CD14-positive monocyte (primary cell): Measurements from ENCODE around the gene TBL1XR1. TPM values are rescaled to one million over a fixed set of nuclear protein-coding genes. Genes with fewer than 3 reads are reported as not detected.
A peak's percentile ranks its signal among the peaks of the same experiment; 100 is the strongest.

Source experiments
- DNase-seq, 3 donors: peaks; one replicate each; pipeline ENCODE4 v3.0.0-alpha.2; 2011 to 2022
- H2AFZ ChIP-seq: 2 replicates; pipeline ENCODE4 v1.6.0; 2012; ENCODE audit warnings: mild to moderate bottlenecking, low read depth, low read length, inconsistent platforms; ENCODE audit not compliant: insufficient read depth, poor library complexity, severe bottlenecking
- H3K27ac ChIP-seq, 2 donors: 1 replicate in 1 of 2; 2 replicates in 1 of 2; pipeline ENCODE4 v1.5.1; 2012 to 2013; ENCODE audit warnings: low read length in 2 of 2, control low read depth in 1 of 2, inconsistent platforms in 1 of 2, low read depth in 1 of 2, mild to moderate bottlenecking in 1 of 2
- H3K27me3 ChIP-seq, 2 donors: one replicate each; pipeline versions ENCODE4 v1.6.0 to v1.6.1; 2011 to 2013; ENCODE audit warnings: low read length in 2 of 2; ENCODE audit not compliant: control insufficient read depth in 2 of 2, insufficient read depth in 2 of 2
- H3K36me3 ChIP-seq, 2 donors: replicated peaks in 1 of 2; 1 replicate in 1 of 2; 2 replicates in 1 of 2; pipeline versions ENCODE4 v1.5.1 to v1.6.1; 2012 to 2013; ENCODE audit warnings: low read length in 2 of 2, control low read depth in 1 of 2, inconsistent platforms in 1 of 2, mild to moderate bottlenecking in 1 of 2; ENCODE audit not compliant: insufficient read depth in 2 of 2, control insufficient read depth in 1 of 2
- H3K4me1 ChIP-seq, 2 donors: 1 replicate in 1 of 2; 2 replicates in 1 of 2; pipeline versions ENCODE4 v1.5.1 to v1.6.1; 2012 to 2013; ENCODE audit warnings: low read length in 2 of 2, control low read depth in 1 of 2, inconsistent platforms in 1 of 2, mild to moderate bottlenecking in 1 of 2, moderate library complexity in 1 of 2; ENCODE audit not compliant: insufficient read depth in 2 of 2, control insufficient read depth in 1 of 2
- H3K4me2 ChIP-seq: replicated peaks from 2 replicates; pipeline ENCODE3; 2012; ENCODE audit warnings: low read length, moderate library complexity, mild to moderate bottlenecking; ENCODE audit not compliant: poor library complexity, severe bottlenecking; ENCODE audit errors: extremely low read depth
- H3K4me3 ChIP-seq, 3 experiments: fragments of 200-600 bp in 1 of 3; sonication (generic) in 1 of 3; replicated peaks in 1 of 3; 1 replicate in 2 of 3; 2 replicates in 1 of 3; pipeline ENCODE4 v1.5.1; 2011 to 2013; ENCODE audit warnings: low read length in 3 of 3, mild to moderate bottlenecking in 3 of 3, control low read depth in 2 of 3, low read depth in 2 of 3, inconsistent platforms in 1 of 3, moderate library complexity in 1 of 3
- H3K79me2 ChIP-seq: 2 replicates; pipeline ENCODE4 v1.6.0; 2012; ENCODE audit warnings: mild to moderate bottlenecking, control low read depth, inconsistent platforms, low read length, moderate library complexity; ENCODE audit not compliant: insufficient read depth
- H3K9ac ChIP-seq: 2 replicates; pipeline ENCODE4 v1.6.0; 2017; ENCODE audit warnings: low read length, mild to moderate bottlenecking; ENCODE audit not compliant: insufficient read depth, poor library complexity, severe bottlenecking
- H3K9me3 ChIP-seq, 2 donors: replicated peaks in 1 of 2; 1 replicate in 1 of 2; 2 replicates in 1 of 2; pipeline versions ENCODE4 v1.5.1 to v1.6.1; 2012 to 2013; ENCODE audit warnings: low read length in 2 of 2, control low read depth in 1 of 2; ENCODE audit not compliant: control insufficient read depth in 1 of 2, insufficient read depth in 1 of 2
- H4K20me1 ChIP-seq: 2 replicates; pipeline ENCODE4 v1.6.0; 2012; ENCODE audit warnings: mild to moderate bottlenecking, low read length, control low read depth, moderate library complexity; ENCODE audit not compliant: insufficient read depth
- H3K27ac Mint-ChIP-seq, 7 donors: one replicate each; pipeline ENCODE4 v1.8.0; 2020; ENCODE audit warnings: mild to moderate bottlenecking in 7 of 7, mixed read lengths in 7 of 7, moderate library complexity in 6 of 7, inconsistent platforms in 2 of 7
- H3K27me3 Mint-ChIP-seq, 3 donors: one replicate each; pipeline ENCODE4 v1.8.0; 2021 to 2022; ENCODE audit warnings: low read depth in 3 of 3, mild to moderate bottlenecking in 3 of 3, mixed read lengths in 3 of 3, moderate library complexity in 3 of 3, inconsistent platforms in 1 of 3
- H3K36me3 Mint-ChIP-seq, 2 donors: one replicate each; pipeline ENCODE4 v1.8.0; 2020; ENCODE audit warnings: mixed read lengths in 2 of 2, inconsistent platforms in 1 of 2, mild to moderate bottlenecking in 1 of 2
- H3K4me1 Mint-ChIP-seq: one replicate; pipeline ENCODE4 v1.8.0; 2020; ENCODE audit warnings: mild to moderate bottlenecking, mixed read lengths
- H3K4me3 Mint-ChIP-seq, 2 donors: one replicate each; pipeline ENCODE4 v1.8.0; 2020; ENCODE audit warnings: mild to moderate bottlenecking in 2 of 2, mixed read lengths in 2 of 2, moderate library complexity in 1 of 2
- H3K9me3 Mint-ChIP-seq, 7 donors: one replicate each; pipeline ENCODE4 v1.8.0; 2020 to 2022; ENCODE audit warnings: mixed read lengths in 7 of 7, mild to moderate bottlenecking in 6 of 7, moderate library complexity in 6 of 7, inconsistent platforms in 2 of 7
- WGBS: methylation state at CpG from one replicate; pipeline ENCODE4 v1.1.5; 2013; ENCODE audit warnings: missing lambda C conversion rate; ENCODE audit not compliant: insufficient coverage; 5-methylcytosine and 5-hydroxymethylcytosine counted together
- intact Hi-C, 2 donors: fragments of 100-400 bp; cut with micrococcal nuclease; formaldehyde crosslinking; loops; one replicate each; pipeline versions ENCODE4 v1.15.0 to v1.15.1; 2023
- polyA plus RNA-seq, 3 donors: library from polyadenylated mRNA; depleted of rRNA in 1 of 3; unstranded in 2 of 3; stranded (reverse) in 1 of 3; fragments of 300-500 nt in 2 of 3; fragments of >200 nt in 1 of 3; fragmentation: Illumina TruSeq in 2 of 3; gene quantifications; 1 replicate in 2 of 3; 2 replicates in 1 of 3; pipeline ENCODE4 v1.2.3, GENCODE V29; 2012 to 2021
- TF ChIP-seq, protein P1 (sequence below): fragments of 200-600 bp; IDR thresholded peaks from one replicate; pipeline ENCODE4 v1.8.0; 2022; ENCODE audit warnings: antibody characterized with exemption, mild to moderate bottlenecking

Gene TBL1XR1
- polyA plus RNA-seq, 3 donors: 10.2 to 20.4 (median 18.3) TPM

DNA sequence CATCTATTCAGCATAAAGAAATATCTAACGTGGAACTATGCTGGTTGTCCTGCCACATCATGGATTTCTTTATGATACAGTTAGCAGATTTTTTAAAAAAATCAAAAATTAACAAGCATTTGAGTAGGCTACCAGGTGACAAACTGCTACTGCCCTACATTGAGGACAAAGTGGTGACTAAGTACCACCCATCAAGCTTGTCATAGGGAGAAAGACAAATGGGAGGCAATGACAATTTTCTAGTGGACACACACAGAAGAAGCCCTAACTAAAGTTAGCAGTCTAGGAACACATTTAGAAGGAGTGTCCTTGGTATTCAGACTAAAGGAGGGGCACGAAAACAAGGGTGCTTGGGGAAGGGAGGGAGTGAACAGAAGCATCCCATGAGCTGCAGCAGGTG, 131.2 kb downstream of the TBL1XR1 start:
- H3K4me1 Mint-ChIP-seq: peaks cover 8% of the 10 kb centered on the region
- Histone ChIP-seq H3K4me3 (no peak overlapping the region), H3K27me3 (no peaks in the 10 kb centered on the region), H2AFZ (no peak overlapping the region), H3K4me1 (no peaks in the 10 kb centered on the region), H3K79me2 (peaks cover 94% of the 10 kb centered on the region), H3K9me3 (no peaks in the 10 kb centered on the region), H4K20me1 (peaks cover 63% of the 10 kb centered on the region), H3K27ac (no peak overlapping the region), H3K36me3 (no peaks in the 10 kb centered on the region), H3K9ac (no peak overlapping the region), H3K4me2 (no peak overlapping the region)
- intact Hi-C loops: no loop called here
- H3K9me3 Mint-ChIP-seq: no peaks in the 10 kb centered on the region
- DNase-seq: no peak
- no CpG with 5 or more reads among the region's 2 CpGs for WGBS
- H3K27ac Mint-ChIP-seq: peak overlapping the region in 4 of 7 donors; percentile 3 to 33 (median 10)
- TF ChIP-seq, protein P1, sequence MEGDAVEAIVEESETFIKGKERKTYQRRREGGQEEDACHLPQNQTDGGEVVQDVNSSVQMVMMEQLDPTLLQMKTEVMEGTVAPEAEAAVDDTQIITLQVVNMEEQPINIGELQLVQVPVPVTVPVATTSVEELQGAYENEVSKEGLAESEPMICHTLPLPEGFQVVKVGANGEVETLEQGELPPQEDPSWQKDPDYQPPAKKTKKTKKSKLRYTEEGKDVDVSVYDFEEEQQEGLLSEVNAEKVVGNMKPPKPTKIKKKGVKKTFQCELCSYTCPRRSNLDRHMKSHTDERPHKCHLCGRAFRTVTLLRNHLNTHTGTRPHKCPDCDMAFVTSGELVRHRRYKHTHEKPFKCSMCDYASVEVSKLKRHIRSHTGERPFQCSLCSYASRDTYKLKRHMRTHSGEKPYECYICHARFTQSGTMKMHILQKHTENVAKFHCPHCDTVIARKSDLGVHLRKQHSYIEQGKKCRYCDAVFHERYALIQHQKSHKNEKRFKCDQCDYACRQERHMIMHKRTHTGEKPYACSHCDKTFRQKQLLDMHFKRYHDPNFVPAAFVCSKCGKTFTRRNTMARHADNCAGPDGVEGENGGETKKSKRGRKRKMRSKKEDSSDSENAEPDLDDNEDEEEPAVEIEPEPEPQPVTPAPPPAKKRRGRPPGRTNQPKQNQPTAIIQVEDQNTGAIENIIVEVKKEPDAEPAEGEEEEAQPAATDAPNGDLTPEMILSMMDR: no peak
- H3K27me3 Mint-ChIP-seq: no peaks in the 10 kb centered on the region
- peaks cover 12 to 25% of the 10 kb centered on the region in 2 donors for H3K36me3 Mint-ChIP-seq
- no peak overlapping the region for H3K4me3 Mint-ChIP-seq

DNA sequence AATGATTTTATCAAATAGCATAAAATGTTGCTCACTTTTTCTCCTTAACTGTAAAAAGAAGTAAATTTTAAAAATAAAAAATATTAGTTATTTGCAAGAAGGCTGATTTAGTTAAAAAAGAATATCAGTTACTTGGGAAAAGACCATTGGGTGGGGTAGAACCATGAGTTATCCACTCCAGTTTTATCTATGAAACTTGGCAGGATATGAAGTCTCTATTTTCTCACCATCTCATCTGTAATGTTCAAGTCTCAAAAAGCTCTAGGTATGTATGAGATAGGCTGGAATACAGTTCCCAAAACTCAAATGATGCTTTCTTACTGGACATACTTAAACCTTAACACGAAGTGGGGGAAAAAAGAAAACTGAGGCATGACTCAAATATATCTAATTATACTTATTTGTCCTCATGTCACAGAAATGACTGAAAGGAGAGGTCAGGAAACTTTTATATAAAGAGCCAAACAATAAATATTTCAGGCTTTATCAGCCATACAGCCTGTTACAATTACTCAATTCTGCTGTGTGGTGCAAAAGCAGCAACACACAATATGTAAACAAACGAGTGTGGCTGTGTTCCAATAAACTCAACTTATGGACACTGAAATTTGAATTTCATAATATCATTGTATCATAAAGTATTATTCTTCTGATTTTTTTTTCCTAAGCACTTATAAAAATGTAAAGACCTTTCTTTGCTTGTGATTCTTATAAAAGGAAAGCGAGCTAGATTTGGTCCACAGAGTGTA, 131.8 kb downstream of the TBL1XR1 start:
- H3K9me3 ChIP-seq: no peaks in the 10 kb centered on the region
- Mint-ChIP-seq H3K27me3 (no peaks in the 10 kb centered on the region), H3K9me3 (no peaks in the 10 kb centered on the region), H3K27ac (peak overlapping the region in 1 of 7 donors; percentile 16), H3K36me3 (peaks cover 13 to 25% of the 10 kb centered on the region in 2 donors), H3K4me3 (no peak overlapping the region), H3K4me1 (peaks cover 8% of the 10 kb centered on the region)
- H3K4me3 ChIP-seq: no peak overlapping the region
- no peak overlapping the region for H2AFZ ChIP-seq
- no peaks in the 10 kb centered on the region for H3K27me3 ChIP-seq
- H3K27ac ChIP-seq: no peak overlapping the region
- H3K4me1 ChIP-seq: no peaks in the 10 kb centered on the region
- DNase-seq: no peak
- no CpG with 5 or more reads among the region's 3 CpGs for WGBS
- no peaks in the 10 kb centered on the region for H3K36me3 ChIP-seq
- H3K9ac ChIP-seq: no peak overlapping the region
- no peak overlapping the region for H3K4me2 ChIP-seq
- H4K20me1 ChIP-seq: peaks cover 57% of the 10 kb centered on the region
- intact Hi-C loops: no loop called here
- TF ChIP-seq, protein P1: no peak
- peaks cover 92% of the 10 kb centered on the region for H3K79me2 ChIP-seq
